GM19351 (cell line): ENCODE data around the gene LPP.

ENCODE experiments used
- ATAC-seq: cut with Tn5 transposase; IDR thresholded peaks from one replicate; pipeline ENCODE4 v1.9.1; 2021; ENCODE audit warnings: mild to moderate bottlenecking, moderate library complexity; ENCODE audit not compliant: unreplicated experiment

The LPP gene

GRCh38 chr3:188533612-188534357 lies 379.8 kb downstream of the LPP start:
- no peak for ATAC-seq

GRCh38 chr3:188534633-188535032 lies 380.7 kb downstream of the LPP start:
- no peak for ATAC-seq

DNA sequence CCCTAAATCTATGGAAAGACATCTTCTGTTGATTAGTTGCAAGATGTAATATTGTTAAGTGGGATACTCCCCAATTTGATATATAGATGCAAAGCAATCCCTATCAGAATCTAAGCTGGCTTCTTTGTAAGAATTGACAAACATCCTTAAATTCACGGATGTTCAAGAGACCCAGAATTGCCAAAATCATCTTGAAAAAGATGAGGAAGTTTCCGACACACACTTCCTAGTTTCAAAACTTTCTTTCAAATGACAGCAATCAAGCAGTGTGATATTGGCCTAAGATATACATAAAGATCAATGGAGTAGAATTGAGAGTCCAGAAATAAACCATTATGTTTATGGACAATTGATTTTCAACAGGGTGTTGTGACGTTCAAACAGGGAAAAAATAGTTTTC lies 383.6 kb downstream of the LPP start:
- no peak for ATAC-seq

- no peak for ATAC-seq
These were observed 385.1 kb downstream of the LPP start for GRCh38 chr3:188539037-188539436.

DNA sequence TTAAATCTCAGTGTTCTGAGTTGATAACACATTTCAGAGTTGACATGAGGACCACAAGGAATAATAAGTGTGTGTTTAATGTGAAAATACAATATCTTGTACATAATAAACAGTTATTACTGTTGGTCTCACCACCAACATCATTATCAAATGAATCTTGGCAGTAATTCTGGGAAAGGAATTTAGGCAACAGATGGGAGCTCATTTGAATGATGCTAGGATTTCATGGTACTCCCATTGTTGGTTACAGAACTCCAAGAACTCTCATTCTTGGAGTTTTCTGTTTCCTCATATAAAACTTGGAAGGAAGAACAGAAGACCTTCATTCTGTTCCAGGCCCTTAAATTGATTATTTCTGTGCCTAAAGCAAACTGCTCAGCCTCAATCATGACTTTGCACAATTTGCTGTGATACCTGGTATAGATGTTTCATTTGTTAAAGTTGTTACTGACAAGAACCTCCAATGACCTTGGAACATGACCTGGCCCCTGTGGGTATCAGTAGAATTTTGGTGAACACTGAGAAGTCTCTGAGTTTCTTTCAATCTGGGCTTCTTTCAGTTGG lies 385.8 kb downstream of the LPP start:
- ATAC-seq: no peak

DNA sequence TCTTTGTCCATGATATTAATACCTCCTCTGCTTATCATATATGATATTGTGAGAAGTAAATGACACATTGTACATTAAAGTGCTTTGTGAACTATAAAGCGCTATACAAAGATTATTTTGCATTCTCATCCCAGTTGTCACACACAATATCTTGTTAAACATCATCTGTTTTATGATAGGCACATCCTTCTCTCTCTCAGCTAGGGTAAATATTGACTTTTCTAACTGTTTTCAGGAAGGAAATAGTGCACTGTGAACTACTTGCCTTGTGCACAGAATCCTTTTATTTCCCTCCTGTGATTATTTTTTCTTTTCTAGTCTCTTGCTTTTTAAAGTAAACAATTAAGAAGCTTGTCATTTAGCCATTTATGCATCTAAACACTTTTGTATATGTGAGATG lies 388.2 kb downstream of the LPP start:
- no peak for ATAC-seq

GRCh38 chr3:188544012-188544411 lies 390.1 kb downstream of the LPP start:
- no peak for ATAC-seq

DNA sequence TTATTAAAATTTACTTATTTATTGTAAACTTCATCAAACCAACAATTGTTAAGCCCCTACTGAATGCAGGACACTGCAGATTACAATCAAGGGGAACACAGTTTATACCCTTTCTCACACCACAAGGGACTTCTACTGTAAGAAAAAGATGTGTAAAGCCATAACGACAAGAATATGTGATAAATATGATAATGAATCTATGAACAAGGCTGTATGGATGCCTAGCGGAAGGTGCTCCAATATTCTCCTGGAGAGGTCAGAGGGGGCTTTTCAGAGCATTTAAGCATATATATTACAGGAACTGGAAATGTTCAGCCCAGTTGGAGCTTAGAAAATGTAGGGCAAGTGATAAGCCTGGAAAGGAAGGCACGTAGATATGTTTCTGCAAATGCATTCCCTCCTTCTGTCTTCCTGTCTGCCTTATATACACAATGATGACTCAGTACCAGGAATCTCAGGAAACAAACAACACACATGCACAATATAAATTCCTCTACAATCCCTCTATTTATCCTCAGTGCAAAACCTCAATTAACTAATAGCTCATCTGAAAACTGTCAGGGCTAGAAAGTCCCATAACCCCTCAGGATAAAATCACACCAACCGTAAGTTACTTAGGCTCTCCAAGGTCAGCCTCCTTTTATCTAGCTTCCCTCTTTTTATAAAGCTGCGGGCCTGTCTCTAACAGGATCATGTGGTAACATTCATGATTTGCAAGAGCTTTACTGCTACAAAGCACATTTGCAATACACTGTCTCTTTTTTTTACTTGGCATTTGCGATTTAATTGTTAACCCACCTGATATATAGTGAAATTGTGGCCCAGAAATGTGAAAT lies 393.1 kb downstream of the LPP start:
- no peak for ATAC-seq

DNA sequence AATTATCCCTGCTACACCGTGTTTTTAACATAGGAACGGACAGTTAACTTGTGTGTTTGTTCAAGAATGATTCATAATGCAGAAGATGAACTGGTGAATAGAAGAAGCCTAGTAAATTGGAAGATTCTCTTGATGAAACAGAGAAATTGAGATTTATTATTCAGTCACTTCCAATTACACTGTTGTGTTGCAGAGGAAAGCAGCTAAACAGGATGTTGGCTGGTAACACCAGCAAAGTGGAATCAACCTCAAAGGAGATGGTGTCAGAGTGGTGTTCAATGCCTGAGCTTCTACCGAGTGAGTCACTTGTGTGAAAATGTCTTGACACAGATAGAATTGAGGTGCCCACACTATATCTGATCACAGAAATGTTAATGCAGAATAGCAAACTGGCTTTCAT lies 399.6 kb downstream of the LPP start:
- no peak for ATAC-seq

DNA sequence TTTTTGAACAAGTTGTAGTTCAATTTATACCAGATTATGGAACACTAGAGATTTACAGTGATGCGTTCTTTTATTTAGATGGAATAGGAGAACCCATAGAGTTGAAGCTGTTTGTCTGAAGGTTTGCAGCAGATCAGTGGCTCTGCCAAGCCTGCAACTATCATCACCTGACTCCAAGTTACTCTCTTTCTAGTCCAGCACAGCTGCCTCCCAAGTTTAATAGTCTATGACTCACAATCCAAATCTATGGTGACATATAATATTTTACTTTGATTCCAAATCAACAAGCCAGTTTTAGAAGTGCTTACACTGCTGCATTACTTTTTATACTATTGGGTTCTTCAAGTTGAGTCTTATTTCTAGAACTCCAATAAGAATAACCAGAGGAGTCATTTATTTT lies 400.4 kb downstream of the LPP start:
- ATAC-seq: no peak

- ATAC-seq: no peak
These were observed 403.3 kb downstream of the LPP start for GRCh38 chr3:188557235-188557634.

GRCh38 chr3:188558343-188559071 lies 404.6 kb downstream of the LPP start:
- ATAC-seq: no peak

- no peak for ATAC-seq
These were observed 405.1 kb downstream of the LPP start for GRCh38 chr3:188559072-188559429.

- ATAC-seq: no peak
These were observed 405.9 kb downstream of the LPP start for GRCh38 chr3:188559856-188560255.

DNA sequence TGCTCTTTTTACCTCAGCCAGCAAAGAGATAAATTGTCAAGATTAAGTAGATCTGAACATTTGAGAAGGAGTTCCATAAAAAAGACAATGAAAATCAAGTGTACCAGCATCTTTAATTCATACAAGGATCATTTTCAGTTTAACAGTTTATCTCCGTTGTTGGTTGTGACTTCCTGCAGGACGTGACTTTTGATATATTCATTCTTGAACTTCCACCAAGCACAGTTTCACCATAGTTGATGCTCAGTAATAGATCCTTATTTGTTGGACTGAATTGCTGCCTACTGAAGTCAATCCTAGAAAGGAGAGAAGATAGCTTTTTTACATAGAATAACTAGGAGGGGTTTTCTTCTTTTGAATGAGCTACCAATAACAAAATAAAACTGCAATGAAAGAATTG lies 408.2 kb downstream of the LPP start:
- no peak for ATAC-seq

GRCh38 chr3:188567478-188568195 lies 413.7 kb downstream of the LPP start:
- ATAC-seq: no peak

GRCh38 chr3:188568736-188569135 lies 414.8 kb downstream of the LPP start:
- no peak for ATAC-seq

GRCh38 chr3:188571531-188572095 lies 417.7 kb downstream of the LPP start:
- no peak for ATAC-seq

GRCh38 chr3:188573291-188573940 lies 419.5 kb downstream of the LPP start:
- no peak for ATAC-seq

DNA sequence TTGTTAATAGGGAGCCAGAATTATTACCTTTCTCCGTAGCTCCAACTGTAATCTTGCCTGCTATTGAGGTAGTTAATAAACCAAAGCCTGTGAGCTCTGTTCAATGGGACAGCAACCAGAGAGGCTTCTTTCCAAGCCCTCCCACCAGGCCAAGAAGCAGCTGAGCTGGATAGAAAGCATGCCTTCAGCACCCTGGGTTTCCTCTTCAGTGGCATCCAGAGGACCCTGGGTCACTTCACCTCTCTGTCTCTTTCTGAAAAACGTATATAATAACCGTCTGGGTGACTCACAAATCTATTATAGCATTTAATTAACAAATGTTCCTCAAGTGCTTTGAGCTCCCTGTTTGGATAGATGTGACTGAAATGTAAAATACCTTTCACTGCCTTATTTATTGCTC lies 420.0 kb downstream of the LPP start:
- no peak for ATAC-seq
